Measurements from ENCODE around the gene GALNT14.

DNA sequence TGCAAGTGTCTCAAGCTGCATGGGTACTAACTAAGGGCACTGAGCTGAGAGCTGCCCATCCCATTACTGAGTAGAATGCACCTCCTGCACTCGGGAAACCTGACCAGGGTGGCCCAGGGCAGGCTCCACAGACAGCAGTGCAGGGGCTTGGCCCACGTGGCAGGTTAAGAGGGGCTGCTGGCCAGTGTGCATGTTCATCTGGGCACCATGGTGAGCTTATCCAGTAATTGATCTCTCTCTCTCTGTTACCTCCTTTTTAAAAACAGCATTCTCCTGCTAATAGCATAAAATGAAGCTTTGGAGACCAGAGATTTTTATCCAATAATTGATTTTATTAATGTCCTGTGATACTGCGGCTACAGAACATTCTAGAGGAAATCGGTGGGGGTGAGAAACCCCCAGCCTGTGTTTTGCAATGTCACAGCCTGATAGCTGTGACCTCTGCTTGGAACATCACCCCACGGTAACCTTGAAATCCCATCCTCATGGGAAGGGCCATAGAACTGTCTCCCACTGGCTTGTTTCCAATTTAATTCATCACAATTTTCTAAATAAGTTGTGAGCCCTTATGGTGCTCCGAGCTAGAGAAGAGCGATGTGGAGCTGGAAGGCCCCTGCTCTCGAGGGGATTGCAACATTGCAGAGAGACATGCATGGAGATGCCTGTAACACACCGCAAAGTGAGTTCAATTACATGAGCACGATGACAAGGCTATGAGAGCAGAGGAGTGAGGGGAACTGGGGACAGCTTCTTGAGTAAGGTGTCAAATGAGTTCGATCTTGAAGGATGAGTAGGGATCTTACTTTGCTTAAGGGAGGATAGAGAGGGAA lies 143.8 kb downstream of the GALNT14 start:
- no peak for TF ChIP-seq EZH2phosphoT487 (IDR thresholded peaks at IDR 0.05; ENCODE audit: borderline replicate concordance)
- TF ChIP-seq CTCF (conservative IDR thresholded peaks at IDR 0.05; ENCODE audit: low read length): no peak
